Loucy (cell line): ENCODE measurements around the gene GAS6.

Source experiments
- EZH2phosphoT487 ChIP-seq: fragments of 200-600 bp; IDR thresholded peaks from 2 replicates; pipeline ENCODE4 v1.6.1; 2018; ENCODE audit warnings: antibody characterized with exemption, mild to moderate bottlenecking, moderate library complexity, borderline replicate concordance
- TF ChIP-seq, protein P1 (sequence below): fragments of 200-600 bp; sonication (generic); conservative IDR thresholded peaks from 2 replicates; pipeline ENCODE4 v1.5.1; 2014; ENCODE audit warnings: mild to moderate bottlenecking, antibody characterized with exemption, low read length

DNA sequence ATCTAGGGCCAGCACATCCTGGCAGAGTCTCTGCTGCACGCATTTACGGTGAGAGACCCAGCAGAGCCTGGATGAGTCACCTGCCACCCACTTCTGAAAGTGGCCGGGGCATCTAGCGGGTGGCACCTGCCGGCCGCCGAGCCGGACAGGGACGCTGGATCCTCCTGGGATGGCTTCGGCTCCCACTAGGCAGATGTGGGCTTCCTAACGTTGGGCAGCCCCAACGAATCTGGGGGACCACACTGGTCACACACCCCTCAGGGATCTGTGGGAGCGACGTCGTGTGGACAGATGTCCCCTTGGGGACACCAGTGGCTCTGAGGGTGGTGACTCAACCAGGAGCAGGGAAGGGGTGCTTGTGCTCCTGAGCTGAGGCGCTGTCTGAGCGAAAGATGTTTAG lies 72.7 kb downstream of the GAS6 start:
- TF ChIP-seq, protein P1, sequence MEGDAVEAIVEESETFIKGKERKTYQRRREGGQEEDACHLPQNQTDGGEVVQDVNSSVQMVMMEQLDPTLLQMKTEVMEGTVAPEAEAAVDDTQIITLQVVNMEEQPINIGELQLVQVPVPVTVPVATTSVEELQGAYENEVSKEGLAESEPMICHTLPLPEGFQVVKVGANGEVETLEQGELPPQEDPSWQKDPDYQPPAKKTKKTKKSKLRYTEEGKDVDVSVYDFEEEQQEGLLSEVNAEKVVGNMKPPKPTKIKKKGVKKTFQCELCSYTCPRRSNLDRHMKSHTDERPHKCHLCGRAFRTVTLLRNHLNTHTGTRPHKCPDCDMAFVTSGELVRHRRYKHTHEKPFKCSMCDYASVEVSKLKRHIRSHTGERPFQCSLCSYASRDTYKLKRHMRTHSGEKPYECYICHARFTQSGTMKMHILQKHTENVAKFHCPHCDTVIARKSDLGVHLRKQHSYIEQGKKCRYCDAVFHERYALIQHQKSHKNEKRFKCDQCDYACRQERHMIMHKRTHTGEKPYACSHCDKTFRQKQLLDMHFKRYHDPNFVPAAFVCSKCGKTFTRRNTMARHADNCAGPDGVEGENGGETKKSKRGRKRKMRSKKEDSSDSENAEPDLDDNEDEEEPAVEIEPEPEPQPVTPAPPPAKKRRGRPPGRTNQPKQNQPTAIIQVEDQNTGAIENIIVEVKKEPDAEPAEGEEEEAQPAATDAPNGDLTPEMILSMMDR = no peak
- no peak for TF ChIP-seq EZH2phosphoT487
